ENCODE results near the gene HNRNPA1. TPM values are rescaled to one million over a fixed set of nuclear protein-coding genes. Genes with fewer than 3 reads are reported as not detected.
"Not testable (repeated sequence)": the region's sequence is repeated elsewhere in the genome, so short reads cannot be mapped to it uniquely, and the experiment has no call there.

Gene HNRNPA1
- total RNA-seq, 1 donor from 2014 or later = 467 TPM

DNA sequence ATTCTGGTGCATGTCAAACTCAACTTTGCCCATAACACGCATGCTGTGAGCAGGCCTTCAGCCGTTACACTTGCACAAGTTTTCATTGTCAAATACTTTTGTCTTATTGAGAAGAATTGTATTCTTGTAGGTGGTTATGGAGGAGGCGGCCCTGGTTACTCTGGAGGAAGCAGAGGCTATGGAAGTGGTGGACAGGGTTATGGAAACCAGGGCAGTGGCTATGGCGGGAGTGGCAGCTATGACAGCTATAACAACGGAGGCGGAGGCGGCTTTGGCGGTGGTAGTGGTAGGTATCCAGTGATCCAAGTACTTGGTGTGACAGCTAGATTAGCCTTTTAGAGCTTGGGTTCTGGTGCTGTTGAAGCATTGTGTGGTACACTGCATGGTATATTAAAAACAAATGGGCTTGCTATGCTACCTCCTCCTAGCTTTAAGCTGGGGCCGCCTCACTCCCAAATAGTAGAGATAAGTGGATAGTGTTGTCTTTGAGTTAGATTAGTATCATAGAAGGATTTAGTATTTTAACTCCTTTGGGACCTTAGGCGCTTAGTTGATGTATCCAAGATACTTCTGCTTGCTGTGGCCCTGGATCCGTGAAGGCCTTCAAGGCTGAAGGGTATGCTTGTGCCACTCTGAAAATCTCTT is 2.5 kb downstream of the HNRNPA1 start:
- Histone ChIP-seq H3K4me1 (ENCODE audit: control insufficient read depth in 3 of 3, insufficient read depth in 3 of 3, low read length in 3 of 3) (peaks cover 70 to 76% (median 72%) of the 10 kb centered on the region in 3 donors), H3K9ac (ENCODE audit: low read depth in 1 of 3, low read length in 3 of 3) (peak overlapping the region; percentile 27 to 96 (median 43)), H3K27ac (ENCODE audit: low read depth, low read length) (no peak overlapping the region), H3K36me3 (ENCODE audit: control insufficient read depth in 3 of 3, insufficient read depth in 3 of 3, low read length in 3 of 3) (peaks cover 36 to 60% (median 49%) of the 10 kb centered on the region in 3 donors), H3K4me3 (ENCODE audit: low read length in 3 of 3) (peak overlapping the region; percentile 16 to 89 (median 32)), H3K27me3 (ENCODE audit: control insufficient read depth in 3 of 3, insufficient read depth in 3 of 3, low read length in 3 of 3) (no peaks in the 10 kb centered on the region), H3K9me3 (ENCODE audit: control insufficient read depth in 3 of 3, low read length in 3 of 3) (no peaks in the 10 kb centered on the region)

DNA sequence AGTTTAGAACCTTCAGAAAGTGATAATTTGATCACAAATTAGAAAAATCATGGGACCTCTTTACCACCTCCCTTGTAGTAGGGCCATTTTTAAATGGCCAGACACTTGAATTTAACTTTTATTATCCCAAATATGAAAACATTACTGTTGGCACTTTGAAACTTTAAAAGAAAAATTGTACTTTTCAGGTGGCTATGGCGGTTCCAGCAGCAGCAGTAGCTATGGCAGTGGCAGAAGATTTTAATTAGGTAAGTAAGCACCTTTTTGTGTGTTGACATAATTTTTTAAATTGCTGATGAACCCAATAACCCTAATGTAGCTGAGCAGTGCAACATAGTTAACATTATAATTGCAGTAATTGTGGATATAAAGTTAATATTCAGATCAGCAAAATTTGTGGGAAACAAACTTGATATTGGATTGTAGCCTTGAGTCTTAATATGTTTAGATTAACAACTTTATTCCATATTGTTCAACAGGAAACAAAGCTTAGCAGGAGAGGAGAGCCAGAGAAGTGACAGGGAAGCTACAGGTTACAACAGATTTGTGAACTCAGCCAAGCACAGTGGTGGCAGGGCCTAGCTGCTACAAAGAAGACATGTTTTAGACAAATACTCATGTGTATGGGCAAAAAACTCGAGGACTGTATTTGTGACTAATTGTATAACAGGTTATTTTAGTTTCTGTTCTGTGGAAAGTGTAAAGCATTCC is 3.7 kb downstream of the HNRNPA1 start:
- H3K36me3 ChIP-seq (ENCODE audit: control insufficient read depth in 3 of 3, insufficient read depth in 3 of 3, low read length in 3 of 3) = peaks cover 36 to 60% (median 52%) of the 10 kb centered on the region in 3 donors
- not testable (repeated sequence) for H3K27ac ChIP-seq (ENCODE audit: low read depth, low read length); H3K27me3 ChIP-seq (ENCODE audit: control insufficient read depth in 3 of 3, insufficient read depth in 3 of 3, low read length in 3 of 3); H3K9me3 ChIP-seq (ENCODE audit: control insufficient read depth in 3 of 3, low read length in 3 of 3)
- peaks cover 64 to 79% (median 68%) of the 10 kb centered on the region in 3 donors for H3K4me1 ChIP-seq (ENCODE audit: control insufficient read depth in 3 of 3, insufficient read depth in 3 of 3, low read length in 3 of 3)
- H3K4me3 ChIP-seq (ENCODE audit: low read length in 3 of 3) = peak overlapping the region in 1 of 3 donors; percentile 17
- peak overlapping the region in 2 of 3 donors; percentile 34 to 52 for H3K9ac ChIP-seq (ENCODE audit: low read depth in 1 of 3, low read length in 3 of 3)

- H3K27me3 ChIP-seq (ENCODE audit: control insufficient read depth in 3 of 3, insufficient read depth in 3 of 3, low read length in 3 of 3) = no peaks in the 10 kb centered on the region
- H3K36me3 ChIP-seq (ENCODE audit: control insufficient read depth in 3 of 3, insufficient read depth in 3 of 3, low read length in 3 of 3) = peaks cover 36 to 60% (median 52%) of the 10 kb centered on the region in 3 donors
- H3K9me3 ChIP-seq (ENCODE audit: control insufficient read depth in 3 of 3, low read length in 3 of 3) = no peaks in the 10 kb centered on the region
- H3K9ac ChIP-seq (ENCODE audit: low read depth in 1 of 3, low read length in 3 of 3) = peak overlapping the region in 1 of 3 donors; percentile 36
- peaks cover 65 to 78% (median 67%) of the 10 kb centered on the region in 3 donors for H3K4me1 ChIP-seq (ENCODE audit: control insufficient read depth in 3 of 3, insufficient read depth in 3 of 3, low read length in 3 of 3)
- H3K4me3 ChIP-seq (ENCODE audit: low read length in 3 of 3) = peak overlapping the region in 1 of 3 donors; percentile 23
- no peak overlapping the region for H3K27ac ChIP-seq (ENCODE audit: low read depth, low read length)
These were observed 4.9 kb downstream of the HNRNPA1 start for GRCh38 chr12:54285150-54286041.

DNA sequence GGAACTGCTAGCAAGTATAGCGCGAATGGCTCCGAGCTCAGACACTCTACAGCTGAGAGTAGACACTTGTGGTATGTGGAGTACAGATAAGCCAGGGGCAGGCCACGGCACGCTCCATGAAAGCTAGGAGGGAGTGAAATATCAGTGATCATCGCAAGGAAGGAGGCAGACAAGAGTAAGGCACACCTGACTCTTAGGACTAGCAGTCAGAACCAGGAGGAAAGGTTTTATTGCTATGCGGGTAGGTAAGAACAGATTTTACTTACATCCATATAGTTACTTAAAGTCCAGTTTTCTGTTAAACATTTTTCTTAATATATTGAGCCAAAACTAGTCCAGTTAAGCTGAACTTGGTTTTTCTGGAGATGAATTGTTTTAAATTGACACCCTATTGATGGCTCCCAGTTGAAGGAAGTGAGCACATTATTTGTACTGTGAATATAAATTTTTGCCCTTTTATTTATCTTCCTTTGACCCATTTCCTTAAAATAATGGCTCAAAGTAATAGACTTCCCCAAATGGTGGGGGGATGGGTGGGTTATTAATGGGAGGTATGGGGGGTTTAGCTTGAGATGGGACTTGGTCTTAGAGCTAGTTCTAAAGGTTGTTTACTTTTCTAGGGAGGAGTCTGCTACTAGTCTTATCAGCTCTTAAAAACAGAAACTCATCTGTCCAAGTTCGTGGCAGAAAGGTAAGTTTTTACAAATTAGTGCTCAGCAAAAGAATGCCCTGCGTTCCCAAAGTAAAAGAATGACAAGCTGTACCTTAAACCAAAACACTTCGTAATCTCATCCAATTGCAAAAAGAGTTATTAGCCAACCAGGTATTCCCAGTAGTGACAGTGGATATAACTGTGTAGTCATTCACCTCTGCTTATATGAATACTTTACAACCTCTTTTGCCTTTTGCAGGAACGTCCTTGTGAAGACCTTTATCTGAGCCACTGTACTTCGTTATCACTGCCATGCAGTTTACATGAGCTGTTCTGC is 5.8 kb downstream of the HNRNPA1 start:
- peak overlapping the region in 1 of 3 donors; percentile 23 for H3K4me3 ChIP-seq (ENCODE audit: low read length in 3 of 3)
- peak overlapping the region; percentile 6 for H3K27ac ChIP-seq (ENCODE audit: low read depth, low read length)
- H3K4me1 ChIP-seq (ENCODE audit: control insufficient read depth in 3 of 3, insufficient read depth in 3 of 3, low read length in 3 of 3) = peaks cover 65 to 74% (median 66%) of the 10 kb centered on the region in 3 donors
- H3K27me3 ChIP-seq (ENCODE audit: control insufficient read depth in 3 of 3, insufficient read depth in 3 of 3, low read length in 3 of 3) = no peaks in the 10 kb centered on the region
- no peak overlapping the region for H3K9ac ChIP-seq (ENCODE audit: low read depth in 1 of 3, low read length in 3 of 3)
- peaks cover 36 to 58% (median 52%) of the 10 kb centered on the region in 3 donors for H3K36me3 ChIP-seq (ENCODE audit: control insufficient read depth in 3 of 3, insufficient read depth in 3 of 3, low read length in 3 of 3)
- no peaks in the 10 kb centered on the region for H3K9me3 ChIP-seq (ENCODE audit: control insufficient read depth in 3 of 3, low read length in 3 of 3)

DNA sequence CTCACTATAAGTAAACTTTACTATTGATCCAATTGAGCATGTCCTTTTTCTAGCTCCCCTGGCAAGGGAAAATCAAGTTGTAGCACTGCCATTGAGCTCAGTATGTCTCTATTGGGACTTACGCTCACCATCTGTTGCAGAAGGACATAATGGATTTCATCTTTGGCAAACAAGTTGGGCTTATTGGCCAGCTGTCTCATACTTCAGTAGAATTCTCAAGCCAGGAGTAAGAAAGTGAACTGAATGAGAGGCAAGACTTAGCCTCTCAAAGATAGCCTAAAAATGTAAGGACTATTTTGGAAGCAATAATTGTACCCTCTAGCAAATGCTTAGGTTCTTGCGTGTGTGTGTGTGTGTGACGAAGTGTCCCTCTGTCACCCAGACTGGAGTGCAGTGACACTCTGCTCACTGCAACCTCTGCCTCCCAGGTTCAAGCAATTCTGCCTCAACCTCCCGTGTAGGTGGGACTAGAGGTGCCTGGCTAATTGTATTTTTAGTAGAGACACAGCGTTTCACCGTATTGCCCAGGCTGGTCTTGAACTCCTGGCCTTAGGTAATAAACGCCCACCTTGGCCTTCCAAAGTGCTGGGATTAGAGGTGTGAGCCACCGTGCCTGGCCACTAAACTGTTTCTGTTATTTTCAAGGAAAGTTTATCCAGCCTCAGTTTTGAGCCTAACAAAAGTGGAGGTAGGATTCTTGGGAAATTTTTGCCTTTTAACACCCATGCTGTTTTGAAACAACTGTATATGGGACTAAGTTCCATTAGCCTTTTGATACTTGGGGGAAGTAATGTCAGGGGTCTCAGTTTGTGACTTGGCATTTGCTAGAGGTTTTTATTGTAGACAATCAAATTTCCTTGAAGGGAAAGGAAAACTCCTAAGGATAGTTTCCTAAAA is 7.0 kb downstream of the HNRNPA1 start:
- no peaks in the 10 kb centered on the region for H3K27me3 ChIP-seq (ENCODE audit: control insufficient read depth in 3 of 3, insufficient read depth in 3 of 3, low read length in 3 of 3)
- peaks cover 29 to 47% (median 45%) of the 10 kb centered on the region in 3 donors for H3K36me3 ChIP-seq (ENCODE audit: control insufficient read depth in 3 of 3, insufficient read depth in 3 of 3, low read length in 3 of 3)
- peaks cover 54 to 62% (median 56%) of the 10 kb centered on the region in 3 donors for H3K4me1 ChIP-seq (ENCODE audit: control insufficient read depth in 3 of 3, insufficient read depth in 3 of 3, low read length in 3 of 3)
- peak overlapping the region in 1 of 3 donors; percentile 38 for H3K9ac ChIP-seq (ENCODE audit: low read depth in 1 of 3, low read length in 3 of 3)
- peak overlapping the region; percentile 15 for H3K27ac ChIP-seq (ENCODE audit: low read depth, low read length)
- peak overlapping the region in 2 of 3 donors; percentile 12 to 36 for H3K4me3 ChIP-seq (ENCODE audit: low read length in 3 of 3)
- H3K9me3 ChIP-seq (ENCODE audit: control insufficient read depth in 3 of 3, low read length in 3 of 3) = no peaks in the 10 kb centered on the region

GRCh38 chr12:54292083-54292930 is 11.8 kb downstream of the HNRNPA1 start:
- Histone ChIP-seq H3K9me3 (ENCODE audit: control insufficient read depth in 3 of 3, low read length in 3 of 3) (no peaks in the 10 kb centered on the region), H3K9ac (ENCODE audit: low read depth in 1 of 3, low read length in 3 of 3) (no peak overlapping the region), H3K36me3 (ENCODE audit: control insufficient read depth in 3 of 3, insufficient read depth in 3 of 3, low read length in 3 of 3) (peaks cover 4 to 6% (median 6%) of the 10 kb centered on the region in 3 donors), H3K4me3 (ENCODE audit: low read length in 3 of 3) (no peak overlapping the region), H3K4me1 (ENCODE audit: control insufficient read depth in 3 of 3, insufficient read depth in 3 of 3, low read length in 3 of 3) (peaks cover 12 to 19% (median 14%) of the 10 kb centered on the region in 3 donors), H3K27ac (ENCODE audit: low read depth, low read length) (no peak overlapping the region), H3K27me3 (ENCODE audit: control insufficient read depth in 3 of 3, insufficient read depth in 3 of 3, low read length in 3 of 3) (no peaks in the 10 kb centered on the region)

DNA sequence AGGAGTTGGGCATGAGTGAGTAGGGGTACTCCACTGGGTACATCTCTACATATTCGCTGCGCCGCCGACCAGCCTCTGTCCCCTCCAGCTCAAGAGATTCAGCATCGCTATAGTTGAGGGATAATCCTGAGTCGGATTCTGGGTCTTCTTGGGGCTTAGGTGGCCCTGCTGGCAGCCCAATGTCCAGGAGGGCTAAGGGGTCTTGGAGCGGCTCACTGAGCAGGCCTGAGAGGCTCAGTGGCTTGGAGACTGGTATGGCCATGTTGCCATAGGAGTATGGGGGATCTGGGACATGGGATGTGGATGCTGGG is 12.4 kb downstream of the HNRNPA1 start:
- H3K4me1 ChIP-seq (ENCODE audit: control insufficient read depth in 3 of 3, insufficient read depth in 3 of 3, low read length in 3 of 3) = peaks cover 6 to 13% (median 8%) of the 10 kb centered on the region in 3 donors
- H3K27me3 ChIP-seq (ENCODE audit: control insufficient read depth in 3 of 3, insufficient read depth in 3 of 3, low read length in 3 of 3) = no peaks in the 10 kb centered on the region
- peaks cover 0 to 2% (median 0%) of the 10 kb centered on the region in 3 donors for H3K36me3 ChIP-seq (ENCODE audit: control insufficient read depth in 3 of 3, insufficient read depth in 3 of 3, low read length in 3 of 3)
- H3K9me3 ChIP-seq (ENCODE audit: control insufficient read depth in 3 of 3, low read length in 3 of 3) = no peaks in the 10 kb centered on the region
- no peak overlapping the region for H3K27ac ChIP-seq (ENCODE audit: low read depth, low read length)
- no peak overlapping the region for H3K4me3 ChIP-seq (ENCODE audit: low read length in 3 of 3)
- no peak overlapping the region for H3K9ac ChIP-seq (ENCODE audit: low read depth in 1 of 3, low read length in 3 of 3)
